Measurements from ENCODE around the gene COL24A1. TPM values are rescaled to one million over a fixed set of nuclear protein-coding genes. Genes with fewer than 3 reads are reported as not detected.
"Not testable (repeated sequence)": the region's sequence is repeated elsewhere in the genome, so short reads cannot be mapped to it uniquely, and the experiment has no call there.

COL24A1 gene
- total and polyA plus RNA-seq, 7 donors: under 0.01 to 8.6 (median 6.7) TPM; not detected in 1

- H3K4me1 ChIP-seq: peaks cover 0 to 11% (median 9%) of the 10 kb centered on the region in 4 donors
- whole genome bisulfite sequencing, 2 donors: 91 to 93% methylated on average over 16 of the region's 16 CpGs
- no peak for TF ChIP-seq POLR2A (IDR thresholded peaks at IDR 0.05)
- no peak for TF ChIP-seq EP300 (IDR thresholded peaks at IDR 0.05)
- no peak for TF ChIP-seq CTCF (IDR thresholded peaks at IDR 0.05)
- TF ChIP-seq POLR2AphosphoS5 (IDR thresholded peaks at IDR 0.05): no peak
- no peak for DNase-seq
- H3K9me3 ChIP-seq: peaks cover 0 to 4% (median 0%) of the 10 kb centered on the region in 4 donors
- H3K27ac ChIP-seq: no peak overlapping the region
- H3K4me3 ChIP-seq: no peak overlapping the region
- intact Hi-C loops (cut with DNase I): no loop called here
- H3K36me3 ChIP-seq: no peaks in the 10 kb centered on the region
- H3K27me3 ChIP-seq: no peaks in the 10 kb centered on the region
Measured at GRCh38 chr1:86089765-86090164, 66.8 kb downstream of the COL24A1 start.

- H3K27me3 ChIP-seq: no peaks in the 10 kb centered on the region
- H3K36me3 ChIP-seq: no peaks in the 10 kb centered on the region
- TF ChIP-seq CTCF (IDR thresholded peaks at IDR 0.05) (no peak), EP300 (IDR thresholded peaks at IDR 0.05) (no peak), POLR2AphosphoS5 (IDR thresholded peaks at IDR 0.05) (no peak)
- no peaks in the 10 kb centered on the region for H3K9me3 ChIP-seq
- WGBS, 2 donors: 77 to 88% methylated on average over 3 of the region's 3 CpGs
- no peak overlapping the region for H3K27ac ChIP-seq
- H3K4me3 ChIP-seq: no peak overlapping the region
- peaks cover 0 to 14% (median 11%) of the 10 kb centered on the region in 4 donors for H3K4me1 ChIP-seq
- intact Hi-C loops (cut with DNase I): no loop called here
- DNase-seq: no peak
Measured at GRCh38 chr1:86085741-86086409, 70.7 kb downstream of the COL24A1 start.

- Histone ChIP-seq H3K36me3 (no peaks in the 10 kb centered on the region), H3K27ac (no peak overlapping the region), H3K4me3 (no peak overlapping the region), H3K4me1 (peaks cover 0 to 14% (median 11%) of the 10 kb centered on the region in 4 donors), H3K9me3 (no peaks in the 10 kb centered on the region), H3K27me3 (no peaks in the 10 kb centered on the region)
- no peak for DNase-seq
- TF ChIP-seq POLR2A (IDR thresholded peaks at IDR 0.05) (no peak), CTCF (IDR thresholded peaks at IDR 0.05) (no peak), POLR2AphosphoS5 (IDR thresholded peaks at IDR 0.05) (no peak)
- intact Hi-C loops (cut with DNase I): no loop called here
Measured at GRCh38 chr1:86084998-86085397, 71.6 kb downstream of the COL24A1 start.

GRCh38 chr1:86082183-86082582 lies 74.4 kb downstream of the COL24A1 start:
- no peaks in the 10 kb centered on the region for H3K27me3 ChIP-seq
- H3K9me3 ChIP-seq: no peaks in the 10 kb centered on the region
- no peak overlapping the region for H3K27ac ChIP-seq
- H3K4me1 ChIP-seq: peaks cover 0 to 14% (median 11%) of the 10 kb centered on the region in 4 donors
- H3K4me3 ChIP-seq: no peak overlapping the region
- DNase-seq: no peak
- intact Hi-C loops (cut with DNase I): no loop called here
- H3K36me3 ChIP-seq: no peaks in the 10 kb centered on the region
- no peak for TF ChIP-seq CTCF (IDR thresholded peaks at IDR 0.05)
- no peak for TF ChIP-seq POLR2A (IDR thresholded peaks at IDR 0.05)
- TF ChIP-seq EP300 (IDR thresholded peaks at IDR 0.05): no peak
- TF ChIP-seq POLR2AphosphoS5 (IDR thresholded peaks at IDR 0.05): no peak

GRCh38 chr1:86072474-86072873 lies 84.1 kb downstream of the COL24A1 start:
- 81 to 84% methylated on average over 6 of the region's 6 CpGs for WGBS, 2 donors
- H3K27ac ChIP-seq; H3K9me3 ChIP-seq; H3K27me3 ChIP-seq; H3K4me3 ChIP-seq; H3K36me3 ChIP-seq; intact Hi-C loops (cut with DNase I): not testable (repeated sequence)
- peak; percentile 52 for DNase-seq
- H3K4me1 ChIP-seq: peaks cover 0 to 13% (median 3%) of the 10 kb centered on the region in 4 donors

- DNase-seq; intact Hi-C loops (cut with DNase I); H3K4me3 ChIP-seq; H3K36me3 ChIP-seq; H3K27ac ChIP-seq; H3K9me3 ChIP-seq; H3K27me3 ChIP-seq: not testable (repeated sequence)
- 86 to 89% methylated on average over 6 of the region's 6 CpGs for WGBS, 2 donors
- peaks cover 0 to 13% (median 3%) of the 10 kb centered on the region in 4 donors for H3K4me1 ChIP-seq
Measured at GRCh38 chr1:86071870-86072269, 84.7 kb downstream of the COL24A1 start.

Measured in sigmoid colon (tissue), 7 donors.